Activated CD8-positive, alpha-beta memory T cell treated with anti-CD3 and anti-CD28 coated beads, Interleukin-2, amount 50 U/mL, for 48 hours (primary cell): ENCODE results near the gene PLS1.
"Not testable (repeated sequence)": the region's sequence is repeated elsewhere in the genome, so short reads cannot be mapped to it uniquely, and the experiment has no call there.

Experiments
- DNase-seq: peaks from one replicate; pipeline ENCODE4 v3.0.0-alpha.2; 2020

Gene PLS1

GRCh38 chr3:142706321-142707127 is 110.3 kb downstream of the PLS1 start:
- DNase-seq = no peak

DNA sequence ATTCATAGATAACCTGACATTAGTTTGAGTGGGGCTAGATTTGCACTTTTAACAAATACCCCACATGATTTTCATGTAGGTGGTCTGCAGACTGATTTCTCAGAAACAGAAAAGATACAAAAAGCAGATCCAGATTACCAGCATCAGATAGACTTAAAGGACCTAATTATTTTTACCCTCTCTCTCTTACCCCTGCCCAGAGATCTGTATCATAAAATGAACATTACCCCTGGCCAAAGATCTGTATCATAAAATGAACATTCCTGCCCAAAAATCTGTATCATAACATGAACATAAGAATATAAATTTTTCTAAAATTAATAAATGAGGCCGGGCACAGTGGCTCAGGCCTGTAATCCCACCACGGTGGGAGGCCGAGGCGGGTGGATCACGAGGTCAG is 113.0 kb downstream of the PLS1 start:
- no peak for DNase-seq

DNA sequence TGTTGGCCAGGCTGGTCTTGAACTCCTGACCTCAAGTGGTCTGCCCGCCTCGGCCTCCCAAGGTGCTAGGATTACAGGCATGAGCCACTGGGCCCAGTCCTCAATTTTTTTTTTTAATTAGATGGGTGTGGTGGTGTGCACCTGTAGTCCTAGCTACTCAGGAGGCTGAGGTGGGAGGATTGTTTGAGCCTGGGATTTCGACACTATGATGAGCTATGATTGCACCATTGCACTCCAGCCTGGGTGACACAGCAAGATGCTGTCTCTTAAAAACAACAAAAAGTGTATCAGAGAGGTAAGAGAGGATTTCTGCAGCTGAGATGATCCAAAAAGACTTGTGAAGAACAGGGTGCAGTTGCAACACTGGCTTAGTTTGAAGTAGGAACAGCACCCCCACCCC is 118.7 kb downstream of the PLS1 start:
- DNase-seq = not testable (repeated sequence)

DNA sequence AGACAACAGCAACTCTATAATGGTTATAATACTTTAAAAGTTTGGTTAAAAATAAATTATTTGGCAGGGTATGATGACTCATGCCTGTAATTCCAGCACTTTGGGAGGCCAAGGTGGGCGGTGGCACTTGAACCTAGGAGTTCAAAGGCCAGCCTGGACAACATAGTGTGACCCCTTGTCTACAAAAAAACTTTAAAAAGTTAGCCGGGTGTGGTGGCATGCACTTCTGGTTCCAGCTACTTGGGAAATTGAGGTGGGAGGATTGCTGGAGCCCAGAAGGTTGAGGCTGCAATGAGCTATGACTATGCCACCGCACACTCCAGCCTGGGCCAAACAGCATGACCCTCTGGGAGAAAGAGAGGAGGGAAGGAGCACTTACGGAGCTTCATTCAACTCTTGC is 119.9 kb downstream of the PLS1 start:
- DNase-seq = no peak

DNA sequence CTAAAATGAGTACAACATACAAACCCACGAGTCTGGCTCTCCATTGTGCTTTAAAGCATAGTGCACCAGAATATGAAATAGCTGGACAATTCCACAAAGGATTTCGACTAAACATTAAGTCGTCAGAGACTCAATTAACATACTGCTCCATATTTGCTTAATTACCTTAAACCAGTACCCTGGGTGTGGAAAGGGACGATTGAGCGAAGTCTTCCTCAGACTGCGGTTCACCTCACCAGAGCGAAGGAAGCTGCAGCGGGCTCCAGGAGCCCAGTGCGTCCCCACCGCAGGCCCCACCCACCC is 127.4 kb downstream of the PLS1 start:
- DNase-seq = no peak

DNA sequence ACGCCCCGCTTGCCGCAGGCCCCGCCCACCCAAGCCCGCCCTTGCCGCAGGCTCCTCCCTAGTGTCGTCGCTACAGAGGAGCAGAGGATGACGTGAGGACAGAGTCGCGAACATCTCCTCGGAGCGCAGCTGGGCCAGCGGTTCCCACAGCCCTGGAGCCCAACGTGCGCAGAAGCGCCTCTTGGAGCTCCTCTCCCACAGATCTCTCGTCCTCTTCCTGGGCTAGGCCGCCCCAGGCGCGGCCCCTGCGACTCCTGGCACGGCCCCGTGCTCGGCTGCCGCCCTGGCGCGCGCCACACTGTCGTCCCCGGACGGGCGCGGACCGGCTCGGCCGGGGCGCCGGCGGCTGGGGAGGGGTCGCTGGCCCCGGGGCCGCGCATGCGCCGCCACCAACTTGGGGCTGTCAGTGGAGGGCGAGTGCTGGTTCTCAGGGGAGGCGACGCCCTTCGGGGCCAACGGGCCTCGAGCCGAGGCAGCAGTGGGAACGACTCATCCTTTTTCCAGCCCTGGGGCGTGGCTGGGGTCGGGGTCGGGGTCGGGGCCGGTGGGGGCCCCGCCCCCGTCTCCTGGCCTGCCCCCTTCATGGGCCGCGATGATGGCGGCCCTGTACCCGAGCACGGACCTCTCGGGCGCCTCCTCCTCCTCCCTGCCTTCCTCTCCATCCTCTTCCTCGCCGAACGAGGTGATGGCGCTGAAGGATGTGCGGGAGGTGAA is 127.9 kb downstream of the PLS1 start, which contains the start of gene TRPC1:
TSS of gene TRPC1 (plus strand) at position 67 of the 714 bp plus-strand sequence. CDS start at position 593, 526 bp downstream.
- DNase-seq = peak; percentile 84

DNA sequence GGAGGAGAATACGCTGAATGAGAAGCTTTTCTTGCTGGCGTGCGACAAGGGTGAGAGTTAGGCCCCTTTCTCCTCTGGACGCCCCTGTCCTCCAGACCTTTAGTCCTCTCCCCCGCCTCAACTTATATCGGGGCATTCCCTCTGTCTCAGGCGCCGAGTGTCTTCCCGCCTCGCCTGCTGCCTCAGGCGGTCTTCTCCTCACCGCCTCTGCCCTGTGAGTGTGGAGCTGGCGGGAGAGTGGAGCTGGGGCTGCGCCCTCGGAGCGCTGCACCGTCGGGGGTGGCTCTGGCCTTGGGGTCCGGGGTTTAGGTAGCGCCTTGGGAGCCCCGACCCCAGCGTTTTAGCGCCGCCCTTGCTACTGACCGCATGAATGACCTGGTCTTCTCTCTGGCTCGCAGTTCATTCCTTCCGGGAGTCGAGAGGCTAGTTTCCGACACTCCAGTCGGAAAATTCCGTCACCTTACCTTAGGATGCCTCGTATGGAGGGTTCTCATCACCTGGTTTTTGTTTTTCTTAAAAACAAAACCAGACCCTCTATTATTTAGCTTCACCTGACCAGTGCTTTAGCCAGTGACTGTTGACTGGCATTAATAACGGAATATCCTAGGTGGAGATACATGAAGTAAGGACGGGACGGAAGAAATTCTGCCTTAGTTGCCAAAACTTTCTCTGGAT is 128.6 kb downstream of the PLS1 start:
- DNase-seq = peak; percentile 70

DNA sequence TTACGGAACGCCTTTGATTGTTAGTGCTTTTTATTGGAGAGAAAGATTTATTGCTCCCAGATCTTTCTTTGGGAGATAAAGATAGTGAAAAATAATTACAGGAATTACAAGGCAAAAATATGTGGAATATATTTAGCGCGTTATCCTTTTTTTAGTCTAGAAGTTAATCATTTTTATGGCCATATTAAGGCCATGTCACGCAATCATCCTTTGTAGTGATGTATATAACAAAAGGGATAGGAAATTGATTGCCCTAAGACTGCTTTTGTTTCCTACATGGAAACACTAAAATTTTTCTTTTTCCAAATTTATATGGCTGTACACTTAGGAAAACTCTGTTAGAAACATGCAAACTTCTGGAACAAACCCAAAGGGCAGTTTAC is 129.2 kb downstream of the PLS1 start:
- no peak for DNase-seq

DNA sequence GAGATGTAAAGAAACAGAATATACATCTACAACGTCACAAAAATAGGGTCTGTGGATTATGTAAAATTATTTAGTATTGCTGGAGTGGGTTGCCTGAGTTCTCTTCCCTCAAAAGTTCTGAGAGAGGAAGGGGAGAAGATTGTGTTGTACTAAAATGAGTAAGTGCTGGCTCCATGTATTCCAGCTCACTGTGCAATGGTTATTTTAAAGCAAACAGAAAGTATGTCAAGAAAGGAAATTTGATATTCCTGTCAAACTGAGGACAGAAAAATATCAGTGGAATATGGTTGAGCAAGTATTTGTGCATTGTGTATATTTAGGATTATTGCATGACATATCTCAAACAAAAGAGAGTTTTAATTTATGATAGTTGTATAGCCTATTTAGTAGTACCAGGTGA is 129.8 kb downstream of the PLS1 start:
- DNase-seq = no peak

GRCh38 chr3:142732066-142732465 is 135.9 kb downstream of the PLS1 start:
- DNase-seq = no peak

DNA sequence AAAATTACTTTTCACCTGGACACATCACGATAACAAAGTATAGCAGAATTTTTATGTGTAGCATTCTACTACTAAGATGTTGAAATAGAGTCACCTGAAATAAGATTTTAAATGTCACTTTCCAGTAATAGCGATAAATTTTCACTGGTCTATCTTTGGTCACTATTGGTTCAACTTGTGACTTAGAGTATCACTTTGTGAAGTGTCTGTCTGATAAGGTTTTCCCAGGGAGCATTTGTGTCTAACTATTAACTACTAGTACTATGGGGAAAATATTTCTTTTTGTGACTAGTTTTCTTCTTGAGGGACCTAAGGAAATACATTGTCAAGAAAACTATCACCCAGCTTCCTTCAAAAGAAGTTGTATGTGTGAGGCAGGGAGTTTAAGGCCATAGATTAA is 138.6 kb downstream of the PLS1 start:
- no peak for DNase-seq

DNA sequence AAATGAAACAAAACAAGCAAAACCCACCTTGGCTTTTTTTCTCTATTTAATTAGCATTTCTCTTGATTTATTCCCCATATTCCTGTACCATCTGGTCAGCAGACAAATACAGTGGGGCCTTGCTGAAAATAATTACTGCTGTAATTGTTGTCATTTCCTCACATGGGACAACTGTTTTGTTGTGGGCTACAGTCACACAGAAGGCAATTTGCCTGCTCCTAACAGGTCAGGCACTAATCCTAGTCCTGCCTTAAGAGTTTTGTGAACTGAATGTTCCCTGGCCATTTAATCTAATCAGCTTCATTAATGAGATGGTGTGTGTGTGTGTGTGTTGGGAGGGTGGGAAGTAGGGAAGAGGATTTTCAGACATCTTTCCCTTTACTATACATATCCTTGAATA is 139.3 kb downstream of the PLS1 start:
- no peak for DNase-seq

- DNase-seq = no peak
Observed at GRCh38 chr3:142738396-142738795, 142.2 kb downstream of the PLS1 start.

GRCh38 chr3:142746646-142747045 is 150.5 kb downstream of the PLS1 start:
- no peak for DNase-seq

GRCh38 chr3:142750531-142750930 is 154.3 kb downstream of the PLS1 start:
- DNase-seq = not testable (repeated sequence)

- DNase-seq = not testable (repeated sequence)
Observed at GRCh38 chr3:142752605-142753004, 156.4 kb downstream of the PLS1 start.

DNA sequence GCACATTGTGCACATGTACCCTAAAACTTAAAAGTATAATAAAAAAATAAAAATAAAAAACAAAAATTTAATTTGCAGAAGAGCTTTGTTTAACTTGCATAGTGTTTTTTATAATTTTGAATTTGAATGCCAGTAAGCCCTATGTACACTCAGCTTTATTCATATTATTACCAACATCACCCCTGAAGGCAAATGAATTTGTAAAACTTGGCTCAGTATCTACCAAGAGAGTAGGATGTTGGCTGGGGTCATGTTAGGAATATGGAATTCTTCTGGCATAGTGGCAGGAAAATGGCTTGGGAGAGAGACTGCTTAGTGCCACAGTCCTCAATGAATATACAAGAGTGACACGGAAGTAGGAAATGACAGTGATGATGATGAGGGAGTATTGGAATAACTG is 158.3 kb downstream of the PLS1 start:
- DNase-seq = no peak
